GM18520 (cell line): Measurements from ENCODE around the gene SIN3B.

Experiments
- ATAC-seq: cut with Tn5 transposase; IDR thresholded peaks from one replicate; pipeline ENCODE4 v1.9.1; 2021; ENCODE audit not compliant: unreplicated experiment

The SIN3B gene

GRCh38 chr19:16822648-16823047 lies 6.5 kb upstream of the SIN3B start:
- no peak for ATAC-seq

- no peak for ATAC-seq
These were observed 4.4 kb upstream of the SIN3B start for GRCh38 chr19:16824658-16825311.

- no peak for ATAC-seq
These were observed 3.7 kb upstream of the SIN3B start for GRCh38 chr19:16825312-16826052.

GRCh38 chr19:16829822-16830289 lies 658 bp downstream of the SIN3B start:
- no peak for ATAC-seq

GRCh38 chr19:16830679-16831078 lies 1.5 kb downstream of the SIN3B start:
- no peak for ATAC-seq

- no peak for ATAC-seq
These were observed 2.3 kb downstream of the SIN3B start for GRCh38 chr19:16831531-16831930.

- ATAC-seq = no peak
These were observed 5.5 kb downstream of the SIN3B start for GRCh38 chr19:16834747-16835146.

GRCh38 chr19:16836115-16837034 lies 7.2 kb downstream of the SIN3B start:
- ATAC-seq = peak; percentile 50

- no peak for ATAC-seq
These were observed 7.8 kb downstream of the SIN3B start for GRCh38 chr19:16837035-16837362.

GRCh38 chr19:16841391-16841926 lies 12.3 kb downstream of the SIN3B start:
- no peak for ATAC-seq

GRCh38 chr19:16846901-16847300 lies 17.7 kb downstream of the SIN3B start:
- no peak for ATAC-seq

GRCh38 chr19:16847430-16847829 lies 18.2 kb downstream of the SIN3B start:
- ATAC-seq = no peak

- ATAC-seq = no peak
These were observed 20.0 kb downstream of the SIN3B start for GRCh38 chr19:16849168-16849567.

- ATAC-seq = no peak
These were observed 20.9 kb downstream of the SIN3B start for GRCh38 chr19:16850133-16850532.

- no peak for ATAC-seq
These were observed 22.0 kb downstream of the SIN3B start for GRCh38 chr19:16851031-16851712.

GRCh38 chr19:16853066-16853465 lies 23.9 kb downstream of the SIN3B start:
- ATAC-seq = no peak

- ATAC-seq = no peak
These were observed 26.9 kb downstream of the SIN3B start for GRCh38 chr19:16856091-16856490.

- ATAC-seq = no peak
These were observed 30.4 kb downstream of the SIN3B start for GRCh38 chr19:16859626-16860025.

- ATAC-seq = no peak
These were observed 30.9 kb downstream of the SIN3B start for GRCh38 chr19:16860118-16860517.

GRCh38 chr19:16861011-16861410 lies 31.8 kb downstream of the SIN3B start:
- no peak for ATAC-seq

- no peak for ATAC-seq
These were observed 32.6 kb downstream of the SIN3B start for GRCh38 chr19:16861834-16862233.
